ENCODE measurements around the gene PTPRN2.

DNA sequence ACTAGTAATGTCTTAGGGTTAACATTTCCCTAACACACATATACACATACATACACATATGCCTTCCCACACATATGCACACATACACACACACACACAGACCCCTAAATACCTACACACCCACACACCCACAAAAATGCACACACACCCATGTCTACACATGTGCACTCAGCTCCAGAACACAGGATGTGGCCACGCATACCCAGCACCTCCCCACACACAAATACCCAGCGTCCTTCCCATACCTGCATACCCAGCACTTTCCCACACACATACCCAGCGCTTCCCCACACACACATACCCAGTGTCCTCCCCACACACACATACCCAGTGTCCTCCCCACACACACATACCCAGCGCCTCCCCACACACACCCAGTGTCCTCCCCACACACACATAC is 715.9 kb downstream of the PTPRN2 start:
- TF ChIP-seq, protein P1, sequence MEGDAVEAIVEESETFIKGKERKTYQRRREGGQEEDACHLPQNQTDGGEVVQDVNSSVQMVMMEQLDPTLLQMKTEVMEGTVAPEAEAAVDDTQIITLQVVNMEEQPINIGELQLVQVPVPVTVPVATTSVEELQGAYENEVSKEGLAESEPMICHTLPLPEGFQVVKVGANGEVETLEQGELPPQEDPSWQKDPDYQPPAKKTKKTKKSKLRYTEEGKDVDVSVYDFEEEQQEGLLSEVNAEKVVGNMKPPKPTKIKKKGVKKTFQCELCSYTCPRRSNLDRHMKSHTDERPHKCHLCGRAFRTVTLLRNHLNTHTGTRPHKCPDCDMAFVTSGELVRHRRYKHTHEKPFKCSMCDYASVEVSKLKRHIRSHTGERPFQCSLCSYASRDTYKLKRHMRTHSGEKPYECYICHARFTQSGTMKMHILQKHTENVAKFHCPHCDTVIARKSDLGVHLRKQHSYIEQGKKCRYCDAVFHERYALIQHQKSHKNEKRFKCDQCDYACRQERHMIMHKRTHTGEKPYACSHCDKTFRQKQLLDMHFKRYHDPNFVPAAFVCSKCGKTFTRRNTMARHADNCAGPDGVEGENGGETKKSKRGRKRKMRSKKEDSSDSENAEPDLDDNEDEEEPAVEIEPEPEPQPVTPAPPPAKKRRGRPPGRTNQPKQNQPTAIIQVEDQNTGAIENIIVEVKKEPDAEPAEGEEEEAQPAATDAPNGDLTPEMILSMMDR (IDR thresholded peaks at IDR 0.05) = no peak
- no peak for TF ChIP-seq POLR2A (IDR thresholded peaks at IDR 0.05)
- TF ChIP-seq EP300 (IDR thresholded peaks at IDR 0.05) = no peak
